Activated CD4-positive, alpha-beta T cell treated with anti-CD3 and anti-CD28 coated beads, Interleukin-2, Interleukin-4, amounts not matched to agents 100 ng/mL and 50 ng/mL, durations not matched to agents 16 hours and 8 hours (primary cell): Measurements from ENCODE around the gene ARHGEF4.
"Not testable (repeated sequence)": the region's sequence is repeated elsewhere in the genome, so short reads cannot be mapped to it uniquely, and the experiment has no call there.

Experiments
- DNase-seq: peaks from one replicate; pipeline ENCODE4 v3.0.0-alpha.2; 2020; ENCODE audit warnings: low spot score

Gene ARHGEF4

DNA sequence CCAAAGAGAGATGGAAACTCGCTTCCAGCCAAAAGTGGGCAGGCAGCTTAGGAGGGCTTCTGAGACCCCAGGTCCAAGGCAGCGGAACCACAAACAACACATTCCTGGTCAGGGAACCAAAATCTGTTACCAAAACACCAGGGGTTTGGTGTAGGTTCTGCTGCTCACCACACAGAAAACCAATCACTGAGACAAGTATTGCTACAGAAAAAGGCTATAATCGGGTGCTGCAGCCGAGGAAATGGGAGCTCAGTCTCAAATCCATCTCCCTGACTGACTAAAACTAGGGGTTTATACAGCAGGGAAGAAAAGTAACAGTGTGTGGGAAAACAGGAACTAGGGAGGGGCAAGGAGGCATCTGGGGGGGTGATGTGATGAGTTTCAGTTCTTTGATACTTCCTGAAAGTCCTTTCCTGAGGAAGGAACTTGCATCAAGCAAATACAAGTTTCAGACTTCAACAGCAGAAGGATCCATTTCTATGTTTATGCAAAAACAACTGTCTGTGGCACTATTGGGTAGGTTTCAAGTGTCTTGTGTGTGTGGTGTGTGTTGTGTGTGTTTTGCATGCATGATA, 148.6 kb downstream of the ARHGEF4 start:
- DNase-seq, result no peak

DNA sequence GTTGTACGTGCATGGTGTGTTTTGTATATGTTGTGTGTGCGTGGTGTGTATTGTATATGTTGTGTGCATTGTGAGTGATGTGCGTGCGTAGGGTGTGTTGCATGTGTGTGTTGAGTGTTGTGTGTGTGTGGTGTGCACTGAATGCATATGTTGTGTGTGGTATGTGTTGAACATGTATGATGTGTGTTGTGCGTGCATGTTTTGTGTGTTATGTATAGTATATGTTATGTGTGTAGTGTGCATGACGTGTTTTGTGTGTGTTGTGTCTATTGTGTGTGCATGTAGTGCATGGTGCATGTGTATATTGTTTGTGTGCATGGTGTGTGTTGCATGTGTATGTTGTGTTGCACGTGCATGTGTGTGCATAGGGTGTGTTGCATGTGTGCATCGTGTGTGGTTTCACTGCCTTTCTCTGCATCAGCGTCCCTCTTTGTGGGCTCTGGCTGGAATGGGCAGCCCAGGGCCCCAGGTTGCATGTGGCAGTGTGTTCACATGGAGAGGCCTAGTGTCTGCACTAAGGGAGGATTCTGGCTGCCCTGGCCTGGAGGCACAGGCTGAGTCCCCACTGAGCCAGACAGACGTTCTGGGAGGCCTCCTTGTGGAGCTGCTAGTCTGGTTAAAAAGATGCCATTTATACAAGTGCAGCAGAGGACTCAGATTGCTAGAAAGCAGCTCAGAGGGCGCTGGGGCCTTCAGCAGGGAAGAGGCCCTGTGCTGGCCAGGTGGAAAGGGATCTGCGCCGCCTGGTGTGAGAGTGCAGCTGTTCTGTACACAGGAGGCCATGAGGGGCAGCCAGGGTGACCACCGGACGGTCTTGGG, 149.3 kb downstream of the ARHGEF4 start:
- no peak for DNase-seq

DNA sequence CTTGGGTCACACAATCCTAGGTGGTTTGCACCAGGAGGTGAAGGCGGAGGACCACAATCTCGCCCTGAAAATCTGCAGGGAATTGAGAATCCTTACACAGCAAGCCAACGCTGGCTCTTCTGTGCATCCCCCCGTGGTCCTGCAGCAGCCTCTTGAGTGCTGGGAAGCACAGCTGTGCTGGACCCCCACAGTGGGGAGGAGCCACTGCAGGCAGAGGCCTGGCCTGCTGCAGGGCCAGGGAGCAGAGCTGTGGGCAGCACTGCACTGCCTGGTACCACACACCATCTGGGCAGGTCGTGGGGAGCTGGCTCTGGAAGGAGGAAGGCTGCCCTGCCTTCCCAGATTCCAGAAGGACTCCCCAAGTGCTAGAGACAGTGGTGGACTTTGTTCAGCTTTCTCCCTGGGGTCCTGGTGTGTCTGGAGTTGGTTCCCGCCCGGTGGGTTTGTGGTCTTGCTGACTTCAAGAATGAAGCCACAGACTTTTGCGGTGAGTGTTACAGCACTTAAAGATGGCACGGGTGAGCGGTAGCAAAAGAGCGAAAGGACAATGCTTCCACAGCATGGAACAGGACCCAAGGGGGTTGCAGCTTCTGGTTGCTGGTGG, 150.3 kb downstream of the ARHGEF4 start:
- DNase-seq, result no peak

DNA sequence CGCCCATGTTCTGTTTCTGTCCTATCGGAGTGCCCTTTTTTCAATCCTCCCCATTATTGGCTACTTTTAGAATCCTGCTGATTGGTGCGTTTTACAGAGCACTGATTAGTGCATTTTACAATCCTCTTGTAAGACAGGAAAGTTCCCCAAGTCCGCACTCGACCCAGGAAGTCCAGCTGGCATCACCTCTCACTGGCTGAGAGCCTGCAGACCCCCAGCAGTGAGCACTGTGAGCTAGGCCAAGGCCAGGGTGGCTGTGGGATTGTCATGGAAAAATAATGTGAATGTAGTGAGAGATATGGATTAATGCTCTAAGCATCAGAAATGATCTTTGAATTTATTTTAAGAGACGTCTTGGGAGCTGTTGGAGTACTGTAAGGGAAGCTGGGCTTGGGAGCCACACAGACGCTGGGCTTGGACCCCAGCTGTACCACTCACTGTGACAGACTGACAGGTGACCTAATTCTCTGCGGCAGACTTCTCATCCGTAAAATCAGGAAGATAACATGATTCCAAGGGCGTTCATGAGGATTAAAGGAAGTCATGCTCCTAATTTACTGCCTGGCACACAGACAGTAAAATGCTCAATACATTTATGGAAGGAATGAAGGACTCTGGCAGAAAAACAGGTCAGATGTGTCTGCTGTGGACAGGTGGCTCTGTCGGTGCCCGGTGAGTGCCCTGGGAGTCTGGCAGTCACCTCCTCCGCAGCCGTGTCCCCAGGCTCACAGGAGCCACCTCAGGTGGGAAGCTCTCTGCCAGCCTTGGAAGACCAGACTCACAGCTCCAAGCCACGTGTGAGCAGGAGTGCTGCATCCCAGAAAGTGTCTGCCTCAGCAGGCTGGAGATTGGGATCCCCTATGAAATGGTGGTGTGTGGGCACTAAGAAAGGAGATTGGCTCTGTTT, 151.1 kb downstream of the ARHGEF4 start:
- DNase-seq, result no peak

DNA sequence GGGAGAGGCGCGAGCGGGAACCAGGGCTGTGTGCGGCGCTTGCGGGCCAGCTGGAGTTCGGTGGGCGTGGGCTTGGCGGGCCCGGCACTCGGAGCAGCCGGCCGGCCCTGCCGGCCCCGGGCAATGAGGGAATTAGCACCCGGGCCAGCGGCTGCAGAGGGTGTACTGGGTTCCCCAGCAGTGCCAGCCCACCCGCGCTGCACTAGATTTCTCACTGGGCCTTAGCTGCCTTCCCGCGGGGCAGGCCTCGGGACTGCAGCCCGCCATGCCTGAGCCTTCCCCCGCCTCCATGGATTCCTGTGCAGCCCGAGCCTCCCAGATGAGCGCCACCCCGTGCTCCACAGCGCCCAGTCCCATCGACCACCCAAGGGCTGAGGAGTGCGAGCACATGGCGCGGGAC, 154.7 kb downstream of the ARHGEF4 start:
- DNase-seq, result not testable (repeated sequence)

DNA sequence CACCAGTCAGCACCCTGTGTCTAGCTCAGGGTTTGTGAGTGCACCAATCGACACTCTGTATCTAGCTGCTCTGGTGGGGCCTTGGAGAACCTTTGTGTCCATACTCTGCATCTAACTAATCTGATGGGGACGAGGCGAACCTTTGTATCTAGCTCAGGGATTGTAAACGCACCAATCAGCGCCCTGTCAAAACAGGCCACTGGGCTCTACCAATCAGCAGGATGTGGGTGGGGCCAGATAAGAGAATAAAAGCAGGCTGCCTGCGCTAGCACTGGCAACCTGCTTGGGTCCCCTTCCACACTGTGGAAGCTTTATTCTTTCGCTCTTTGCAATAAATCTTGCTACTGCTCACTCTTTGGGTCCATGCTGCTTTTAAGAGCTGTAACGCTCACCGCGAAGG, 155.3 kb downstream of the ARHGEF4 start:
- not testable (repeated sequence) for DNase-seq

DNA sequence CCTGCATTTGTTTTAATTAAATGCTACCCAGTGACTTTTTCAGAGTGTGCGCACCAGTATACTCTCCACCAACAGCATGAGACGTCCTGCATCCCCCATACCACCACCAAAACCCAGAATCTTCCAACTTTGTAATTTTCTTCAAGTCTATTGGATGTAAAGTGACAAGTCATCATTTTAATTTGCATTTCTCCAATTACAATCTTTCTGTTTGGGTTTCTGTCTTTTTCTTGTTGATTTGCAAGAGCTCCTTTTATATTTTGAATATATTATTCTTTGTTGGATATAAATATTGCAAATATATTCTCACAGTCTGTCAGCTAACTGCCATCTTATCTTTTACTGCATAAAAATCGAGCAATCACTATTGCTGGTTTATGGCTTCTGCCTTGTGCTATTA, 160.0 kb downstream of the ARHGEF4 start:
- no peak for DNase-seq

DNA sequence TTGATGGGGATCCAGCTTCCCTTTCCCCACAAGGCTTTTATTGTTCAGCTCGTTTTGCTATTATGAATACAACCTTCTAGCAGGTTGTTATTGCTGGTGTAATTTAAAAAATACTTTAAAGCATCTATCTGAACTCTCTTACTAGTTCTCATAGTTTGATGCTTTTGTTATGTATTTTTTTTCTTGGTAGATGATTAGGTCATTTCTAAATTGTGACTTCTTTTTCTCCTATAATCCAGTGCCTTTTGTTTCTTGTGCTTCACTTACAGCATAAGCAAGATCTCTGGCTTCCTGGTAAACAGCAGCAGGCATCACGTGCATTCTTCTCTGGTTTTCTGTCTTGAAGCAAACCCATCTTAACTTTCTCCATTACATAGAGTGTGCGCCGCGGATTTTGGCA, 160.5 kb downstream of the ARHGEF4 start:
- DNase-seq, result no peak

DNA sequence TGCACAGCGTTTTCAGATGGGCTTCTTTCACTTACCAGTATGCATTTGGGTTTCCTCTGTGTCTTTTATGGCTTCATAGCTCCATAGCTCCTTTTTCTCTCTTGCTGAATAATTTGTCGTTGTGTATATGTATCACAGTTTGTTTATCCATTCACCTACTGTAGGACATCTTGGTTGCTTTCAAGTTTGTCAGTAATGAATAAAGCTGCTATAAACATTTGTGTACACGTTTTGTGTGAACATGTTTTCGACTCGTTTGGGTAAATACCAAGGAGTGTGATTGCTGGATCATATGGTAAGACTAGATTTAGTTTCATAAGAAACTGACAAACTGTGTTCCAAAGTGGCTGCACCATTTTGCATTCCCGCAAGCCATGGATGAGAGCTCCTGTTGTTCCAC, 161.8 kb downstream of the ARHGEF4 start:
- no peak for DNase-seq

DNA sequence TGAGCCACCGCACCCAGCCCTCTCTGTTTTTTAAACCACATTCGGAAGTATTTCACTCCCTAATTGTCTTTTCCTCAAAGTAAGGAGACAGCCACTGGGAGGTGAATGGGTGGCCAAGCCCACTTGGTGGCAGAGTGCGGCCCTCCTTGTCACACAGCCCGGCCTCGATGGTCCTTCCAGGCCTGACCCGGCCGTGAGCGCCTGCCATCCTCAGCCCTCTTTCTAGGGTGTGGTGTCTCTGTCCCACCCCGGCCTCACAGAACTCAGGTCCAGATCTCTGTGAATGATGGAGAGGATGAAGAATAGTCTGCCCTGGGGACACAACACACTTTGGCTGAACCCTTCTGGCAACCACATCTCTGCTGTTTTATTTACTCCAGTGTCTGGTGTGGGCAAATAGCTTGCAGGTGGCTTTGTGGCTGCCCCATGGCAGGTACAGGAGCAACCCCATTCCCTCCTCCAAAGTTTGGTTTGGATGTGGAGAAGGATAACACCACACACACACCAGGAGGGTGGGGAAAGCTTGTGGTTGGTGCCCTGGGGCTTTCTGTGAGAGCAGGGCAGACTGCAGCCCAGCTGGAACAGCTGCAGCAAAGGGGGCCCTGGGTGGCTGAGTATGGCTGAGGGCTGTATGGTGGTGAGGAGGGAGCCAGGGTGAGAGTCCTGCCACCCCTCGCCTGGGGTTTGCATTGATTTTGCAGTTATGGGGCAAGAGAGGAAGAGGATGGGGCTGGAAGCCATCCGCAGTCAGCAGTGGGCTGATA, 167.9 kb downstream of the ARHGEF4 start:
- no peak for DNase-seq

DNA sequence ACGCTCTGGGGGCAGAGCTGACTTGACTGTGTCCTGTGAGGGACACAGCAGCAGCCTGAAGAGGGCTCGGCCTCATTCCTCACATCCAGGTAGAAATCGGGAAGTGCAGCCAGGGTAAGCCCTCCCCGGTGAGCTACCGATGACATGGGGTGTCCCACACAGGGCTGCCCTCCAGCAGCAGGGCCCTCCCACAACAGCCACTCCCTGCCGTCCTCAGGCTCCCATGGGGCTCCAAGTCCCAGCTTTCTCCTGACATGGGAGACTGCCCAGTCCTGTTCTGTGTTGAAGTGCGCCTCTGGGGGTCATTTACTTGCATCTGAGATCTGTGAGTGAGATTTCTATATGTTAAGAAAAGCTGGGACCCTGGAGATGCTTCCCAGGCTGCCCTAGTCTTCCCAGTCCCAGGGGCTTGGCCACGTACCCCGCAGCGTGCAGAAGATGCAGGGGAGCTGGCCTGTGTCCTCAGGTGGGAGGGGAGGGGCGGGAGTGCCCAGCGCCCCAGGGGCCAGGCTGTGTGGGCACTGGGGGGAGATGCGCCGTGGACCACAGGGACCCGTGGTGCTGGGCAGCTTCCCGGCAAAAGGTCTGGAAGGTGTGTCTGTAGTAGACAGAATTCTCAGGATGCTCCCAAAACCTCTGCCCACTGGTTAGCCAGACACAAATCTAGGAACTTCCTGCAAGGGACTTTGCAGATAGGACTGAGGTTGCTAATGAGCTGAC, 168.7 kb downstream of the ARHGEF4 start:
- DNase-seq, result no peak

DNA sequence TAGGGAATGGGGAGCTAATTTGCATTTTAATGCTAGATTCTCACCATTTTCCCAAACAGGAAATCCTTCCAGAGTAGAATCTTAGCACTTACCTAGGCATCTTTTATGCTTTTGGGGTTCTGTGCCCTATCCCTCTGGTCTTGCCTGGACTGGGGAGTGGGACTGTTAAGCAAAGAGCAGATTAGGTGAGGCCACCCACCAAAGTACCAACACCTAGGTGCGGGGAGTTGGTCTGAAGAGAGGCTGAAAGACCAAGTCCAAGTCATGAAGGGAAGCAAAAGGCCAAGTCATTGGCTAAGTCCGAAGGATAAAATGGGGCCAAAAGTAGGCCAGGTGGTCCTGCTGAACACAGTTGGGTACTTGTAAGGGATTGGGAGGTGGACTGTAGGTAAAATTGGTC, 169.8 kb downstream of the ARHGEF4 start:
- no peak for DNase-seq

DNA sequence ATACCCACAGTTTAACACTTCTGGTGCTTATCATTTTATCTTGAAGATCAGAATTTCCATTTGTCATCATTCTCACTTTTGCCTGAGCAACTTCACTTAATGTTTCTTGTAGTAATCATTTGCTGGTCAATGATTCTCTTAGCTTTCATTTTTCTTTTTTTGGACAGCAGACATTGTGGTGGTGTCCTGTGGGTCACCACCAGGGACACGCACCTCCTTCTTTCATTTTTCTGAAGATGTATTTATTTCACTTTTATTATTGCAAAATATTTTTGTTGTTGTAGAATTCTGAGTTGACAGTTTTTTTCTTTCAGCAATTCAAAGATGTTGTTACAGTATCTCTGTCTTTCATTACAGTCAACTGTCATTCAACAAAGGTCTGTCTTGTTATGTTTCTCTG, 172.3 kb downstream of the ARHGEF4 start:
- no peak for DNase-seq

DNA sequence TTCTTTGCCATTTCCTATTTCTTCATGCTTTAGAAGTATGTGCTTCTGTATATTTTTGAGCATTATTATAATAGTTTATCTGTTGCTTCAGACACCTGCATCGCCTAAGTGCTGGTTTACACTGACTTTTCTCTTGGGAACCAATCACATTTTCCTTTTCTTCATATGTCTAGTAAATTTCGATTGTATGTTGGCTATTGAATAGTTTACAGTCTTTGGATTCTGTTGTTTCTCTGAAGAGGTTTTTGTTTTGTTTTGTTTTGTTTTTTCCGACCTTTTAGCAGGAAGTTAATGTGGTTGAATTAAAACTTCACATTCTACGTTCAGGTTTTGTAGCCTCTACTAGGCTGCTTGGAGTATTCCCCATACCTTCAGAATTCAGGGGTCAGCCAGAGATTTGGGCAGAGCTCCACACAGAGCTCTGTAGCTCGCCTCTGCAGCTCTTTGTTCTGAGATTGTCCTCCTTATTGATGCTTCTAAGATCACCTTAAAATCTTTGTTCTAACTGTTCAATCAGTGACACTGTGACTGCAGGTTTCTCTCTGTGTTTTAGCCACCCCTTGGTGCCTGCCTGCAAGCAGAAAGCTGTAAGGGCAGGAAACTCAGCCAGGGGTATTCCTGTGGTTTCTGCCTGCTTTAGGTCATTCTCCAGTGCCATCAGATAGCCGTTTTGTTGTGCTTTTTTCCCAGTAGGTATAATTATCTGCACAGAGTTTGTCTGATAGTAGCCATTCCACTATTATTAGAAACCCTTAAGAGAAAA, 173.2 kb downstream of the ARHGEF4 start:
- DNase-seq, result no peak

DNA sequence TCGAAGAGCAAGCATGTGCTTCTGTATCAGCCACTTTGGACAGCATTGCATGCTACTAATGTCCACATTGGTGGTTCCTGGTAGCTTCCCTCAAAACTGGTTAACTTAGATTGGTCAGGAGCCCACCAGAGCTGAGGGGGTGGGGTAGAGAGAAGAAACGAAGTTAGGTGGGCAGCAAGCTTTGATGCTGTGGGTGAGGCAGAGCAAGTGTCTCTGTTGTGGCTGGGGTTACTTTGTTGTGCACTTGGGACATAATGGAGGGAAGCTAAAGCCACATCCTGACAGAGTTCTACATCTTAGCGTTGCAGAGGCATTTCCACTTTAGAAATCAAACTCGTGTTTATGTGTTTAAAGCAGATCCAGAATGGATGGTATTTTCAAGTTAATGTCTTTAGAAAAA, 173.9 kb downstream of the ARHGEF4 start:
- no peak for DNase-seq

DNA sequence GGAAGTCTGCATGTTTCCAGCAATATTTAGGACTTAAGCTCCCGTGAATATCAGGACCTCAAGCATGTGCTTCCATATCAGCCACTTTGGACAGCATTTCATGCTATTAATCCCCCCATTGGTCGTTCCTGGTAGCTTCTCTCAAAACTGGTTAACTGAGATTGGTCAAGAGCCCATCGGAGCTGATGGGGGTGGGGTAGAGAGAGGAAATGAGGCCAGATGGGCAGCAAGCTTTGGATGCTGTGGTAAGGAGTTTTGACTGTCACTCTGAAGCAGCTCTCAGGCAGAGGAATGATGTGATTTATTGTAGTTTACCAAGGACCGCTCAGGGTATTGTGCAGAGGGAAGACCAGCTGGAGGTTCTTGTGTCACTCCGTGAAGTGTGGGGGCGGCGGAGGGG, 174.8 kb downstream of the ARHGEF4 start:
- DNase-seq, result no peak

DNA sequence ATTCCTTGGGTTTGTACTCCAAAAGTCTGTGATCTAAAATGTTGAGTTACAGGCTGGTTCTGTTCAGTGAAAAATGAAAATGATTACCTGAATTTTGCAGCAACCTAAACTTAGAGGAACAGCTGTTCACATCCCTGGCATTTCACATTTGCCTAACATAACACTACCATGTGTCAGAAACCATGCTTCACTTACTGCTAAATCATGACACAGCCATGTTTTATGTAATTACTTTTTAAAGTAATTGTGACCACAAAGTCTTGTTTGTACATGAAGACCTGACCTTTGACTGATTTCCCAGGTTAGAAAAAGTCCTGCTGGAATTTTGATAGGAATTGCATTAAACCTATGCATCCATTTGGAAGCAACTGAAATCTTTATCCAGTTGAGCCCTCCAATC, 177.4 kb downstream of the ARHGEF4 start:
- no peak for DNase-seq

DNA sequence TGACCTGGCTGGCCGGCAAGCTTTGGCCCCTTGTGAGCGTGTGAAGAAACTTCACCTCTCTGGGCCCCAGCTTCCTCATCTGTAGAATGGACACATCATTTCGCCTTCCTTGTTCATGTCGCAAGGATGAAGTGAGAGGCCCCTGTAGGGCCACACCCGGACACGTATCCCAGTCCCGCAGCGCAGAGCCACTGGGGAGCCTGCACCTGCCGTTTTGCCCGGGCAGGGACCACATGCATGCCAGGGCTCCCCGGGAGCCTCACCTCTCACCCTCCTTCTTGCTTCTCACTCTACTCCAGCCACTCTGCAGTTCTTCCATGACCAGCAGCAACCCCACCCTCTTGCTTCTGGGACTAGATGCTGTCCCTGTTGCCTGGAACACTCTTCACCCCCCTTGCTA, 179.1 kb downstream of the ARHGEF4 start:
- DNase-seq, result no peak

DNA sequence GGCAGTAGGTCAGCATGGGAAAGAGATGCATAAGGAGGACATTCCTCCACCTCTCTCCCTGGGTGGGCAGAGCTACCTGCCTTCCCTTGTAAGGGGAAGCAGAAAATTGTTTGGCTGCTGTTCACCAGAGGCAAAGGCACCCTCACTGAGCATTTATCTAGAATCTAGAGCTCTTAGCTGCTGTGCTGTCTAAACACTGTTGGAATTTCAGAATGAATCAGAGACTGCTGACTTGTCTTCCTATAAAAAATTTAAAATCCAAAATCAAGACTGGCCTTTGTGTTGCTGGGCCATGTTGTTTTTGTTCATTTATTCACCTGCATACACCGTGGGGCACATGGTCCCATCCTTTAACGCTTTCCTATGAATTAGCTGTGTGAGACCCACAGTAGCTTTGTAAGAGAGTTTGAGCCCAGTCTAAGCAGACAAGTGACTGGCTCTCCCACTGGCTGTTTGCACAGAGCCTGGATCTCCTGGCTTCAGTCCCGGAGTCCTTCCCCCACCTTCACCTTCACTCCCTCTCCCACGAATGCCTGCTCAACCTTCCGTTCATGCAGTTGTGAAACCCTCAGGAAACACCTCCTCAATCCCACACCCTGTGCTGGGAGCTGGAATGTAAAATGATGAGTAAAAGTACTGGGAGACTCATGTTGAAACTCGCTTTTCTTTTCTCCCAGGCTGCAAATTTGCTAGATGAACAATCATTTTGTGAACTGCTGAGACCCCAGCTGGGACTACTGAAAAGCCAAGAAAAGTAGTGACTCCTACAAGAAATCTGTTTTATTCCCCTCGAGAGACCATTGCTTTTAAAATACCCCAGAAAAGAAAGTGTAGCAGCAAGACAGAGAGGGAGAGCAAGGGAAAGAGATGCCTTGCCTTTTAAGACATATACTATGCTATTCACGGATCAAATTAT, 180.4 kb downstream of the ARHGEF4 start:
- DNase-seq, result no peak
